Tibial nerve (tissue), 4 donors: ENCODE measurements around the gene PXMP4.

Experiments used
- EP300 ChIP-seq, 2 donors: sonication (generic); formaldehyde crosslinking; IDR thresholded peaks; one replicate each; pipeline ENCODE4 v1.6.1; 2017; ENCODE audit warnings: antibody characterized with exemption in 2 of 2, mild to moderate bottlenecking in 1 of 2
- POLR2A ChIP-seq, 2 donors: fragments of 450-650 bp; IDR thresholded peaks; one replicate each; pipeline ENCODE4 v1.6.1; 2017; ENCODE audit warnings: antibody characterized with exemption in 2 of 2, mild to moderate bottlenecking in 2 of 2, moderate library complexity in 2 of 2
- TF ChIP-seq, protein P1 (sequence below), 5 experiments: fragments of 200-600 bp in 3 of 5; fragments of 450-650 bp in 2 of 5; sonication (generic) in 3 of 5; IDR thresholded peaks; one replicate each; pipeline ENCODE4 v1.5.1; 2016 to 2019; ENCODE audit warnings: antibody characterized with exemption in 5 of 5, mild to moderate bottlenecking in 3 of 5, moderate library complexity in 2 of 5

DNA sequence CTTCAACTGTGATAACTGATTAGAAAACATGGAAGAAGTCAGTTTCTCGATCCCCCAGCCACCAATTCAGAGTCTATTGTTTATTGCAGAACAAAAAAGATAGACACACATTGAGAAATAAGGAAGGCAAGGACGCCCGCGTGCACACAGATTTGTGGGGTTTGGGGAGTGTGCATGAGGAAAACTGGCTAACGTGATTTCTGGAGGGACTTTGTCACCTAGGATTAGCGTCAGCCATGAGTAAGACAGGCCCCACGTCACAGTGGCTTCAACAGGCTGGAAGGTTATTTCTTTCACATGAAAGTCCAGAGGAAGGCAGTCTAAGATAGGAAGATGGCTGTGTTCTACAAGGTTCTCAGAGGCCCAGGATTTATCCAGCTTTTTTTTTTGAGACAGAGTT is 19.4 kb upstream of the PXMP4 start:
- TF ChIP-seq, protein P1, sequence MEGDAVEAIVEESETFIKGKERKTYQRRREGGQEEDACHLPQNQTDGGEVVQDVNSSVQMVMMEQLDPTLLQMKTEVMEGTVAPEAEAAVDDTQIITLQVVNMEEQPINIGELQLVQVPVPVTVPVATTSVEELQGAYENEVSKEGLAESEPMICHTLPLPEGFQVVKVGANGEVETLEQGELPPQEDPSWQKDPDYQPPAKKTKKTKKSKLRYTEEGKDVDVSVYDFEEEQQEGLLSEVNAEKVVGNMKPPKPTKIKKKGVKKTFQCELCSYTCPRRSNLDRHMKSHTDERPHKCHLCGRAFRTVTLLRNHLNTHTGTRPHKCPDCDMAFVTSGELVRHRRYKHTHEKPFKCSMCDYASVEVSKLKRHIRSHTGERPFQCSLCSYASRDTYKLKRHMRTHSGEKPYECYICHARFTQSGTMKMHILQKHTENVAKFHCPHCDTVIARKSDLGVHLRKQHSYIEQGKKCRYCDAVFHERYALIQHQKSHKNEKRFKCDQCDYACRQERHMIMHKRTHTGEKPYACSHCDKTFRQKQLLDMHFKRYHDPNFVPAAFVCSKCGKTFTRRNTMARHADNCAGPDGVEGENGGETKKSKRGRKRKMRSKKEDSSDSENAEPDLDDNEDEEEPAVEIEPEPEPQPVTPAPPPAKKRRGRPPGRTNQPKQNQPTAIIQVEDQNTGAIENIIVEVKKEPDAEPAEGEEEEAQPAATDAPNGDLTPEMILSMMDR (IDR thresholded peaks at IDR 0.05), result no peak
- no peak for TF ChIP-seq EP300 (IDR thresholded peaks at IDR 0.05)
- no peak for TF ChIP-seq POLR2A (IDR thresholded peaks at IDR 0.05)
